Effector memory CD4-positive, alpha-beta T cell (primary cell): ENCODE results near the gene WDTC1.

Experiments used
- DNase-seq, 3 donors: peaks; one replicate each; pipeline ENCODE4 v3.0.0-alpha.2; 2020
- H3K27ac ChIP-seq: 2 replicates; pipeline ENCODE4 v1.7.0; 2013; ENCODE audit warnings: mild to moderate bottlenecking, low read length, moderate library complexity; ENCODE audit not compliant: insufficient read depth, poor library complexity, severe bottlenecking
- H3K27me3 ChIP-seq: replicated peaks from 2 replicates; pipeline ENCODE4 v1.7.0; 2013; ENCODE audit warnings: mild to moderate bottlenecking, low read length; ENCODE audit not compliant: insufficient read depth, control insufficient read depth, poor library complexity, severe bottlenecking
- H3K36me3 ChIP-seq: 2 replicates; pipeline ENCODE4 v1.7.0; 2013; ENCODE audit warnings: mild to moderate bottlenecking, low read length, moderate library complexity; ENCODE audit not compliant: control insufficient read depth, insufficient read depth
- H3K4me1 ChIP-seq: 2 replicates; pipeline ENCODE4 v1.7.0; 2013; ENCODE audit warnings: low read length, mild to moderate bottlenecking; ENCODE audit not compliant: control insufficient read depth, insufficient read depth, poor library complexity, severe bottlenecking
- H3K4me3 ChIP-seq: 2 replicates; pipeline ENCODE4 v1.7.0; 2013; ENCODE audit warnings: low read length, low read depth, mild to moderate bottlenecking; ENCODE audit not compliant: insufficient read depth, poor library complexity, severe bottlenecking
- H3K9me3 ChIP-seq: 2 replicates; pipeline ENCODE4 v1.7.0; 2013; ENCODE audit warnings: mild to moderate bottlenecking, low read length, moderate library complexity; ENCODE audit not compliant: control insufficient read depth

Gene WDTC1

DNA sequence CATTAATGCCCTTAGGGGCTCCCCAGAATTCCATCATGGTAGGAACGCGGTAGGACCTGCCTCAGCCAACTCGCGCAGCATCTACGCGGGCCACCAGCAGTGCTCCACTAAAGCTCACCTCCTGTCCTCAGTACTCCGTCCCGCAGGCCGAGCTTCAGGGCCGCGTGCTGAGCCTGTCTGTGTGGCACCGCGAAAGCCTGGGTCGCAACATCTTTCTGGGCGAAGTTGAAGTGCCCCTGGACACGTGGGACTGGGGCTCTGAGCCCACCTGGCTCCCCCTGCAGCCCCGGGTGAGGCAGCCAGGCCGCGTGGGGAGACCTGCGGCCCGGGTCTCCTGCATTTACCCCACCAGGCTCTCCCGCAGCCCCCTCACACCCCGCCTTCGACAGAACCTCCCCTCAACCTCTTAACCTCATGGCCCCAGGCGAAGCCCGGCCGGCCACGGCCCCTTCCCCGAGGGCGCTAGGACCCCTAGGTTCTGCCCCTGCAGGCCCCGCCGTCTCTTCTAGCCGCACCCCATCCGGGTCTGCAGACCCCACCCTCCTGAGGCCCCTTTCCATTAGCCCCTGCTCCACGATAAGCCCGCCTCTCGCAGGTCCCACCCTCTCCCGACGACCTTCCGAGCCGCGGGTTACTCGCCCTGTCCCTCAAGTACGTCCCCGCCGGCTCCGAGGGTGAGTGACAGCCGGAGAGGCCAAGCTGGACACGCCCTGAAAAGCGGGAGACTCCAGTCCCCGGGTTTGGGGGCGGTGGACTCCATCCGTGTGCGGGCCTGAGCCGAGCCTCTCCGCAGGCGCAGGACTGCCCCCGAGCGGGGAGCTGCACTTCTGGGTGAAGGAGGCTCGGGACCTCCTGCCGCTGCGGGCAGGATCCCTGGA is 116.5 kb downstream of the WDTC1 start:
- H3K4me1 ChIP-seq: peaks cover 1% of the 10 kb centered on the region
- H3K36me3 ChIP-seq: peaks cover 52% of the 10 kb centered on the region
- no peak overlapping the region for H3K27ac ChIP-seq
- DNase-seq: no peak
- no peak overlapping the region for H3K4me3 ChIP-seq
- no peaks in the 10 kb centered on the region for H3K27me3 ChIP-seq
- no peaks in the 10 kb centered on the region for H3K9me3 ChIP-seq

GRCh38 chr1:27351541-27352107 is 117.2 kb downstream of the WDTC1 start:
- peaks cover 46% of the 10 kb centered on the region for H3K36me3 ChIP-seq
- no peak overlapping the region for H3K27ac ChIP-seq
- DNase-seq: no peak

GRCh38 chr1:27353166-27353565 is 118.7 kb downstream of the WDTC1 start:
- DNase-seq: no peak
- no peak overlapping the region for H3K27ac ChIP-seq
- peaks cover 24% of the 10 kb centered on the region for H3K4me1 ChIP-seq
- no peaks in the 10 kb centered on the region for H3K9me3 ChIP-seq
- no peak overlapping the region for H3K4me3 ChIP-seq
- H3K36me3 ChIP-seq: peaks cover 36% of the 10 kb centered on the region
- H3K27me3 ChIP-seq: no peaks in the 10 kb centered on the region

More at GRCh38 chr1:27351541-27352107, 117.2 kb downstream of the WDTC1 start:
- Histone ChIP-seq H3K9me3 (no peaks in the 10 kb centered on the region), H3K4me1 (peaks cover 8% of the 10 kb centered on the region), H3K4me3 (no peak overlapping the region), H3K27me3 (no peaks in the 10 kb centered on the region)

DNA sequence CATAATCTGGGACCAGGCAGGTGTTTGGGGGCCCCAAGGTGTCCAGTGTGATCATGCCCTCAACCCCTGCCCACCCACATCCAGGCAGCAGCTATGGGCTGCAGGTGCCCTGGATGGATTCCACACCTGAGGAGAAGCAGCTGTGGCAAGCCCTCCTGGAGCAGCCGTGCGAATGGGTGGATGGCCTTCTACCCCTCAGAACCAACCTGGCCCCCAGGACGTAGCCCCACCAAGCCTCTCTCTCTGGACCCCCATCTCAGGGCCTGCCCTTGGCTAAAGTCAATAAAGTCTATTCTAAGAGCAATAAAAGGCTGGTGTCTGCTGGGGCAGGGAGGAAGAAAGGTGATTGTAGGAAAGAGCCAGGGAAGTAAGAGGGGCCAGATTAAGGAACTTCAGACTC is 119.2 kb downstream of the WDTC1 start:
- Histone ChIP-seq H3K36me3 (peaks cover 36% of the 10 kb centered on the region), H3K4me3 (no peak overlapping the region), H3K9me3 (no peaks in the 10 kb centered on the region), H3K4me1 (peaks cover 24% of the 10 kb centered on the region), H3K27ac (no peak overlapping the region), H3K27me3 (no peaks in the 10 kb centered on the region)
- DNase-seq: no peak

GRCh38 chr1:27355683-27356082 is 121.3 kb downstream of the WDTC1 start:
- Histone ChIP-seq H3K27ac (no peak overlapping the region), H3K36me3 (peaks cover 21% of the 10 kb centered on the region), H3K4me1 (peaks cover 35% of the 10 kb centered on the region), H3K27me3 (no peaks in the 10 kb centered on the region), H3K4me3 (no peak overlapping the region), H3K9me3 (no peaks in the 10 kb centered on the region)
- no peak for DNase-seq

GRCh38 chr1:27356277-27356618 is 121.8 kb downstream of the WDTC1 start:
- no peaks in the 10 kb centered on the region for H3K27me3 ChIP-seq
- H3K36me3 ChIP-seq: peaks cover 16% of the 10 kb centered on the region
- H3K27ac ChIP-seq: peak overlapping the region; percentile 59
- peaks cover 35% of the 10 kb centered on the region for H3K4me1 ChIP-seq
- no peaks in the 10 kb centered on the region for H3K9me3 ChIP-seq
- no peak overlapping the region for H3K4me3 ChIP-seq
- no peak for DNase-seq

DNA sequence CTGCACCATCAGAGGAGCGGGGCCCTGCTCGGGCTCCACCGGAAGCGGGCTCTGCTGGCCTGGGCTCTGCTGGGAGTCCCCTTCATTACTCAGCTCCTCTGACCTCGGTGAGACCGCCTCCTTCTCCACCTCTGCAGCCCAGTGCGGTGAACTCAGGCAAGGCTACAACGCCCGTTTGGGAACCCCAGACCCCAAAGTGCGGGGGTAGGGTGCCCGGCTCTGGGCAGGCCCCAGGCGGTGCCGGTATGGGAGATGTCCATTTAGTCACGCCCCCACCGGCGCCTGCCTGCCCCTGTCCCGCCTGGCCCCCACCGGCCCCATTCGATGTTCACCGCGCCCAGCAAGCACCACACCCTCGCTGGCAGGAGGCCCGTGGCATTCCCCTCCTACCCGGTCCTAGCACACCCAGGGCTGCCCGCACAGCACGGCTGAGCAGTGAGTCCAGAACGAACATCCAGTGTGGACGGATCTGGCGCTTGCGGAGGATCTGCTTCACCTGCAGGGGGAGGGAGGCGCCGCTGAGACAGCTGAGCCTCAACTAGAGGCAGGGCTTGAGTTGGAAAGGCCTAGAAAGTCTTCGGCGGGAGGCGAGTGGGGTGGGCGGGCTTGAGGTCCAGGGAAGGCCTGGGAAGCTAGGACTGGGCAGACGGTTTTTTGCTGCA is 122.3 kb downstream of the WDTC1 start:
- H3K4me1 ChIP-seq: peaks cover 35% of the 10 kb centered on the region
- H3K4me3 ChIP-seq: peak overlapping the region; percentile 54
- peak overlapping the region; percentile 59 for H3K27ac ChIP-seq
- H3K27me3 ChIP-seq: no peaks in the 10 kb centered on the region
- peaks cover 11% of the 10 kb centered on the region for H3K36me3 ChIP-seq
- DNase-seq: peak; percentile 27 to 58 (median 29)
- no peaks in the 10 kb centered on the region for H3K9me3 ChIP-seq

GRCh38 chr1:27357281-27358037 is 123.0 kb downstream of the WDTC1 start:
- peak overlapping the region; percentile 54 for H3K4me3 ChIP-seq
- peak; percentile 69 to 71 (median 70) for DNase-seq
- peaks cover 35% of the 10 kb centered on the region for H3K4me1 ChIP-seq
- H3K27me3 ChIP-seq: no peaks in the 10 kb centered on the region
- no peaks in the 10 kb centered on the region for H3K9me3 ChIP-seq
- peak overlapping the region; percentile 59 for H3K27ac ChIP-seq
- peaks cover 11% of the 10 kb centered on the region for H3K36me3 ChIP-seq
